Suprapubic skin (tissue), 4 donors: ENCODE results near the gene ZNF148. TPM values are rescaled to one million over a fixed set of nuclear protein-coding genes. Genes with fewer than 3 reads are reported as not detected.

ENCODE experiments used
- DNase-seq, 2 donors: peaks; one replicate each; pipeline ENCODE4 v3.0.0-alpha.2; 2019; ENCODE audit warnings: low spot score in 2 of 2
- H3K27ac ChIP-seq: fragments of 200-600 bp; sonication (generic); one replicate; pipeline ENCODE4 v1.5.1; 2019
- H3K27me3 ChIP-seq: fragments of 200-600 bp; sonication (generic); one replicate; pipeline ENCODE4 v1.5.1; 2019
- H3K36me3 ChIP-seq: fragments of 200-600 bp; sonication (generic); one replicate; pipeline ENCODE4 v1.5.1; 2019
- H3K4me1 ChIP-seq: fragments of 200-600 bp; sonication (generic); one replicate; pipeline ENCODE4 v1.5.1; 2019
- H3K4me3 ChIP-seq: fragments of 200-600 bp; sonication (generic); one replicate; pipeline ENCODE4 v1.5.1; 2019; ENCODE audit warnings: mild to moderate bottlenecking
- H3K9me3 ChIP-seq: fragments of 200-600 bp; sonication (generic); one replicate; pipeline ENCODE4 v1.5.1; 2019
- CTCF ChIP-seq, 2 donors: fragments of 200-600 bp in 1 of 2; fragments of 450-650 bp in 1 of 2; sonication (generic) in 1 of 2; IDR thresholded peaks; one replicate each; pipeline ENCODE4 v1.5.1; 2016 to 2019; ENCODE audit warnings: antibody characterized with exemption in 2 of 2, mild to moderate bottlenecking in 1 of 2, moderate library complexity in 1 of 2
- EP300 ChIP-seq: sonication (generic); formaldehyde crosslinking; IDR thresholded peaks from one replicate; pipeline ENCODE4 v1.6.1; 2017; ENCODE audit warnings: antibody characterized with exemption
- POLR2A ChIP-seq, 2 donors: fragments of 450-650 bp; IDR thresholded peaks; one replicate each; pipeline ENCODE4 v1.6.1; 2017; ENCODE audit warnings: antibody characterized with exemption in 2 of 2, mild to moderate bottlenecking in 2 of 2, moderate library complexity in 2 of 2
- POLR2AphosphoS5 ChIP-seq, 3 donors: sonication (generic); formaldehyde crosslinking; IDR thresholded peaks; one replicate each; pipeline ENCODE4 v1.6.1; 2017; ENCODE audit warnings: antibody characterized with exemption in 3 of 3
- WGBS: methylation state at CpG from one replicate; pipeline ENCODE4 v1.1.5; 2018; 5-methylcytosine and 5-hydroxymethylcytosine counted together
- total RNA-seq, 4 donors: library from RNA; depleted of rRNA; stranded (reverse); fragments of >200 nt; gene quantifications; one replicate each; pipeline ENCODE4 v1.1.0, GENCODE V29; 2016

Gene ZNF148
- total RNA-seq, 4 donors from 2014 or later = 16.5 to 30.0 (median 20.3) TPM

DNA sequence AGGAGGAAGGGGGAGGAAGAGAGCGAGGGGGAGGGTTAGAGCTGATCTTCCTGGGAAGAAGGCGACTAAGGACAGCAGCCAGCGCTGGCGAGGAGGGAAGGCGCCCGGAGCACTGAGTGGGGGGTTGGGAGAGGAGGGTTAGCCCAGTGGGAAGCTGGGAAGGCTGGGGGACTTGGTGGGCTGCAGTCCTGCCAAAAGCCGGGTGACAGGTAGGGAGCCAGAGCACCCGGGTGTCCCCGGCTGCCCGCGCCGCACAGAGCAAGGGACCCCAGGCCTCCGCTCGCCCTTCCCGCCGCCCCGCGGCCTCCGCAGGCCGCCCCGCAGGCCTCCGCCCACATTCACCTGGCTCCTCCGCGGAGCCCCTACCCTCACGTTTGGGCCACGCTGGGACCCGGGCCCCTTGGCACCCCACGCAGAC is 163.0 kb downstream of the ZNF148 start:
- Histone ChIP-seq H3K27me3 (peaks cover 27% of the 10 kb centered on the region), H3K27ac (no peak overlapping the region), H3K9me3 (no peaks in the 10 kb centered on the region), H3K4me1 (peaks cover 18% of the 10 kb centered on the region), H3K4me3 (peak overlapping the region; percentile 63), H3K36me3 (no peaks in the 10 kb centered on the region)
- WGBS = 1% methylated on average over 10 of the region's 28 CpGs
- no peak for DNase-seq
- TF ChIP-seq CTCF (IDR thresholded peaks at IDR 0.05) = no peak
- no peak for TF ChIP-seq POLR2A (IDR thresholded peaks at IDR 0.05)
- TF ChIP-seq EP300 = no peak
- TF ChIP-seq POLR2AphosphoS5 (IDR thresholded peaks at IDR 0.05) = no peak

- 74% methylated on average over 11 of the region's 11 CpGs for WGBS
- no peaks in the 10 kb centered on the region for H3K9me3 ChIP-seq
- H3K4me3 ChIP-seq = peak overlapping the region; percentile 63
- H3K27me3 ChIP-seq = peaks cover 27% of the 10 kb centered on the region
- DNase-seq = no peak
- peaks cover 18% of the 10 kb centered on the region for H3K4me1 ChIP-seq
- H3K36me3 ChIP-seq = no peaks in the 10 kb centered on the region
- H3K27ac ChIP-seq = no peak overlapping the region
- TF ChIP-seq CTCF (IDR thresholded peaks at IDR 0.05) (no peak), POLR2AphosphoS5 (IDR thresholded peaks at IDR 0.05) (no peak), POLR2A (IDR thresholded peaks at IDR 0.05) (no peak), EP300 (no peak)
These were observed 163.5 kb downstream of the ZNF148 start for GRCh38 chr3:125211523-125212090.

GRCh38 chr3:125207949-125208568 is 167.1 kb downstream of the ZNF148 start:
- TF ChIP-seq CTCF (IDR thresholded peaks at IDR 0.05) (no peak), EP300 (no peak), POLR2A (IDR thresholded peaks at IDR 0.05) (no peak), POLR2AphosphoS5 (IDR thresholded peaks at IDR 0.05) (no peak)
- no peaks in the 10 kb centered on the region for H3K36me3 ChIP-seq
- DNase-seq = no peak
- no peak overlapping the region for H3K27ac ChIP-seq
- H3K27me3 ChIP-seq = peaks cover 19% of the 10 kb centered on the region
- no peak overlapping the region for H3K4me3 ChIP-seq
- H3K9me3 ChIP-seq = no peaks in the 10 kb centered on the region
- H3K4me1 ChIP-seq = peaks cover 16% of the 10 kb centered on the region
- 83% methylated on average over 1 of the region's 1 CpG for WGBS

- Histone ChIP-seq H3K36me3 (no peaks in the 10 kb centered on the region), H3K4me1 (peaks cover 11% of the 10 kb centered on the region), H3K27me3 (peaks cover 14% of the 10 kb centered on the region), H3K9me3 (no peaks in the 10 kb centered on the region), H3K4me3 (no peak overlapping the region), H3K27ac (no peak overlapping the region)
- no peak for TF ChIP-seq POLR2AphosphoS5 (IDR thresholded peaks at IDR 0.05)
- WGBS = 74% methylated on average over 7 of the region's 7 CpGs
- no peak for DNase-seq
These were observed 167.6 kb downstream of the ZNF148 start for GRCh38 chr3:125207507-125207906.

GRCh38 chr3:125206934-125207333 is 168.2 kb downstream of the ZNF148 start:
- Histone ChIP-seq H3K36me3 (no peaks in the 10 kb centered on the region), H3K27me3 (peaks cover 8% of the 10 kb centered on the region), H3K27ac (no peak overlapping the region), H3K4me3 (no peak overlapping the region), H3K4me1 (peaks cover 5% of the 10 kb centered on the region), H3K9me3 (no peaks in the 10 kb centered on the region)
- DNase-seq = no peak
- no peak for TF ChIP-seq POLR2AphosphoS5 (IDR thresholded peaks at IDR 0.05)
- TF ChIP-seq EP300 = no peak
- TF ChIP-seq CTCF (IDR thresholded peaks at IDR 0.05) = no peak
- 71% methylated on average over 6 of the region's 6 CpGs for WGBS

DNA sequence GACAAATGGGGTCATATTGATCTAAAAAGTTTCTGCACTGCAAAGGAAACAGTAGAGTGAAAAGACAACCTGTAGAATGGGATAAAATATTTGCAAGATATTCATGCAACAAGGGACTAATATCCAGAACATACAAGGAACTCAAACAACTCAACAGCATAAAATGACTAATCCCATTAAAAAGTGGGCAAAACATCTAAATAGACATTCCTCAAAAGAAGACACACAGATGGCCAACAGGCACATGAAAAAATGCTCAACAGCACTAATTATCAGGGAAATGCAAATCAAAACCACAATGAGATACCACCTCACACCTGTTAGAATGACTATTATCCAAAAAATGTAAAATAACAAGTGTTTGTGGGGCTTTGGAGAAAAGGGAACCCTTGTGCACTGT is 171.4 kb downstream of the ZNF148 start:
- H3K9me3 ChIP-seq = no peaks in the 10 kb centered on the region
- no peak overlapping the region for H3K27ac ChIP-seq
- H3K27me3 ChIP-seq = no peaks in the 10 kb centered on the region
- no peak for DNase-seq
- no peaks in the 10 kb centered on the region for H3K36me3 ChIP-seq
- no peak overlapping the region for H3K4me3 ChIP-seq
- no peaks in the 10 kb centered on the region for H3K4me1 ChIP-seq
- TF ChIP-seq EP300 (no peak), CTCF (IDR thresholded peaks at IDR 0.05) (no peak)
